LNCaP clone FGC (cell line): ENCODE measurements around the gene IQSEC1.

ENCODE experiments used
- DNase-seq: peaks from one replicate; pipeline ENCODE4 v3.0.0-alpha.2; 2011; ENCODE audit warnings: low read depth
- H3K4me3 ChIP-seq: 2 replicates; pipeline ENCODE4 v1.5.1; 2011; ENCODE audit warnings: mild to moderate bottlenecking, low read depth, low read length, control low read depth
- CTCF ChIP-seq: IDR thresholded peaks from 2 replicates; pipeline ENCODE4 v1.5.1; 2012; ENCODE audit warnings: mild to moderate bottlenecking; ENCODE audit not compliant: control insufficient read depth, insufficient read depth; ENCODE audit errors: extremely low read depth

The IQSEC1 gene

GRCh38 chr3:12993517-12994356, 79.5 kb downstream of the IQSEC1 start:
- TF ChIP-seq CTCF: no peak
- peak overlapping the region; percentile 64 for H3K4me3 ChIP-seq
- DNase-seq: no peak

DNA sequence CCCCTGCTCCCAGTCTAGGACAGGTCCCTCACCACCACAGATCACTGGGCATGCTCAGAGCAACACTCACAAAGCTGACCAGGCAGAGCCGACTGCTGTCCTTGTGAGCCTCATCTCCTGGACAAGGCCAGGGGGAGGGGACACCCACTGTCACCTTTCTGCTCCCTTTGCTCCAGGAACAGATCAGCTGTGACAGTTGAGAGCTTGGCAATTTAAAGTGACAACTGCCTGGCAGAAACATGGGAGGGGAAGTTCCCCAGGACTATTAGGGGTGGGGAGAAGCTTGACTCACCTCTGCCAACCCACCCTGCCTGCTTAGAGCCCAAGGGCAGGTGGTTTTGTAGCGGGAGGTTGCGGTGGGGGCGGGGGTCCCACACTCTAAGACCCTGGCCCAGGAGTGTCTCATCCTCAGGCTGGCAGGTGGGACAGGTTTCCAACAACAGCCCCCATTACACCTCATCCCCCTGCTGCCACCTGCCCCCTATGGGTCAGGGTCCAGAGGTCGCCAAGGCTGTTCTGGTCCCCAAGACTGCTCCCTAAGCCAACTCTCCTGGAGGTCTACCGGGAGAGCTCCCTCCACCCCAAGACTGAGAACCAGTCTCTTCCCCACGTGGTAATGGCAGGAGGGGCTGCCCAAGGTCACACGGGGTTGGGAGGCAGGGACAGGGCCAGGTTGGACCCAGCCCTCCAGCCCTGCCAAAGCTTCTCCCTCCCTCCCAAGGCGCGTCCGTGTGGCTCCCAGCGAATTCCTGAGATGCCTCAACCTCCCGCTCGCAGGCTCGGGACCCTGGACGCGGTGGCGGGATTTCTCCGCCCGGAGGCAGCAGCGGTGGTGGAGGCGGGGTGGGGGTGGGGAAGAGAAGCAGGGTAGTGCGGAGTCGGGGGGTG, 80.4 kb downstream of the IQSEC1 start:
- no peak for DNase-seq
- no peak overlapping the region; the same call in 1 of the 2 replicates for H3K4me3 ChIP-seq
- TF ChIP-seq CTCF: no peak

GRCh38 chr3:12991861-12992281, 81.4 kb downstream of the IQSEC1 start:
- no peak overlapping the region for H3K4me3 ChIP-seq
- DNase-seq: no peak
- no peak for TF ChIP-seq CTCF

- no peak overlapping the region for H3K4me3 ChIP-seq
- no peak for DNase-seq
- TF ChIP-seq CTCF: no peak
Observed at GRCh38 chr3:12991481-12991837, 81.8 kb downstream of the IQSEC1 start.

DNA sequence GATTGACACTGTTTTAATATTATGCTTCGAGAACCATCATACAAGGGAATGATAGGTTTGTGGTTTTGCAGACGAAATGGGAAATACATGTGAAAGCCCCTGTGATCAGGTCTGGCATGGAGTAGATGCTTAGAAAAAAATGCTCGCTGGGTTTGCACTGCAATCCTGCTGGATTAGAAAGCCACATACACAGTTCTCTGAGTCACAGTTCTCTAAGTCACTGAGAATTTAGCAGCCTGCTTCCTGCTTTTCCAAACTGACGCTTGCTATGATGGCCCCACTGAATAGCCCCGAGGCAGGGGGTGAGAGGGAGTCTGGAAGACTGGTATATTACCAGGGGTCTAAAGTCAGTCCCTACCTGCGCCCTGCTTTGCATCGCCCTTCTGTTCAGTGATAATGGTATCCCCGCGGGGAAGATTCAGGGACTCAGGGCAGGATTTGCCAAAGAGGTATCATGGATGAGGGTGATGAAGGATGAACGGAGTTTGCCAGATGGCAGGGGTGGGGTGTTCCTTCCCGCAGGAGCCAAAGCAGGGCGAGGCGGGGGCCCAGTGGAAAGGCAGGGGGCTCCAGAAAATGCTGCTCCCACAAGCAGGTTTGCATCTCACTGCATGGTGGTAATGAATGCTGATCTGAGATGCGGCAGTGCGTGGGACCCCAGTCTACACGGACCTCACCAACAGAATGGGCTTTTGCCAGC, 82.3 kb downstream of the IQSEC1 start:
- H3K4me3 ChIP-seq: no peak overlapping the region
- no peak for TF ChIP-seq CTCF
- no peak for DNase-seq

GRCh38 chr3:12990306-12990705, 82.9 kb downstream of the IQSEC1 start:
- no peak overlapping the region for H3K4me3 ChIP-seq
- no peak for DNase-seq

More at GRCh38 chr3:12990306-12990705, 82.9 kb downstream of the IQSEC1 start:
- TF ChIP-seq CTCF: no peak
